SKM-1 treated with dmso at 0.1 percent for 144 hours (cell line): ENCODE measurements around the gene TBX15.

Experiments used
- DNase-seq: peaks from one replicate; lab custom pipeline; 2025; ENCODE audit not compliant: unreplicated experiment; lab: John Stamatoyannopoulos, UW

TBX15 gene

GRCh38 chr1:118985640-118986554 lies 2.2 kb downstream of the TBX15 start:
- DNase-seq = no peak

GRCh38 chr1:118984722-118985639 lies 3.2 kb downstream of the TBX15 start:
- no peak for DNase-seq

GRCh38 chr1:118984086-118984721 lies 3.9 kb downstream of the TBX15 start:
- no peak for DNase-seq

GRCh38 chr1:118983558-118984041 lies 4.5 kb downstream of the TBX15 start:
- DNase-seq = no peak

GRCh38 chr1:118982821-118983557 lies 5.2 kb downstream of the TBX15 start:
- no peak for DNase-seq

GRCh38 chr1:118982266-118982665 lies 5.9 kb downstream of the TBX15 start:
- DNase-seq = no peak

GRCh38 chr1:118981436-118981835 lies 6.7 kb downstream of the TBX15 start:
- no peak for DNase-seq

- no peak for DNase-seq
Measured at GRCh38 chr1:118979754-118980575, 8.2 kb downstream of the TBX15 start.

- DNase-seq = no peak
Measured at GRCh38 chr1:118978914-118979701, 9.0 kb downstream of the TBX15 start.

- DNase-seq = no peak
Measured at GRCh38 chr1:118977600-118977999, 10.5 kb downstream of the TBX15 start.

GRCh38 chr1:118974661-118975060 lies 13.5 kb downstream of the TBX15 start:
- no peak for DNase-seq

GRCh38 chr1:118973531-118974137 lies 14.5 kb downstream of the TBX15 start:
- no peak for DNase-seq

- no peak for DNase-seq
Measured at GRCh38 chr1:118973032-118973431, 15.1 kb downstream of the TBX15 start.

- DNase-seq = no peak
Measured at GRCh38 chr1:118970451-118970850, 17.7 kb downstream of the TBX15 start.

- DNase-seq = no peak
Measured at GRCh38 chr1:118963456-118964430, 24.4 kb downstream of the TBX15 start.

- no peak for DNase-seq
Measured at GRCh38 chr1:118963138-118963455, 25.0 kb downstream of the TBX15 start.

GRCh38 chr1:118961156-118961555 lies 27.0 kb downstream of the TBX15 start:
- DNase-seq = no peak
